Body of pancreas (tissue), 4 donors: ENCODE results near the gene PARP8. TPM values are rescaled to one million over a fixed set of nuclear protein-coding genes. Genes with fewer than 3 reads are reported as not detected.
"Not testable (repeated sequence)": the region's sequence is repeated elsewhere in the genome, so short reads cannot be mapped to it uniquely, and the experiment has no call there.

Experiments used
- ATAC-seq: fragments of 150-250 bp; one replicate; pipeline ENCODE4 v1.9.1; 2016
- DNase-seq, 4 donors: peaks; one replicate each; pipeline ENCODE4 v3.0.0-alpha.2; 2019
- H3K27ac ChIP-seq, 4 donors: fragments of 200-600 bp; sonication (generic); 1 replicate in 3 of 4; 2 replicates in 1 of 4; pipeline versions ENCODE4 v1.5.1 to v1.6.1; 2016 to 2019; ENCODE audit warnings: mild to moderate bottlenecking in 1 of 4, mixed read lengths in 1 of 4, moderate library complexity in 1 of 4
- H3K27me3 ChIP-seq, 2 donors: fragments of 200-600 bp; sonication (generic); one replicate each; pipeline ENCODE4 v1.6.0; 2016; ENCODE audit warnings: mild to moderate bottlenecking in 1 of 2
- H3K36me3 ChIP-seq, 2 donors: fragments of 200-600 bp; sonication (generic); replicated peaks in 1 of 2; 2 replicates each; pipeline ENCODE4 v1.5.1; 2016; ENCODE audit warnings: low read depth in 2 of 2; ENCODE audit not compliant: insufficient read depth in 1 of 2
- H3K4me1 ChIP-seq: fragments of 200-600 bp; sonication (generic); one replicate; pipeline ENCODE4 v1.6.0; 2016
- H3K4me3 ChIP-seq, 2 donors: fragments of 200-600 bp; sonication (generic); 1 replicate in 1 of 2; 2 replicates in 1 of 2; pipeline ENCODE4 v1.5.1; 2016 to 2019
- H3K9me3 ChIP-seq, 3 donors: fragments of 200-600 bp; sonication (generic); 1 replicate in 2 of 3; 2 replicates in 1 of 3; pipeline ENCODE4 v1.5.1; 2016
- CTCF ChIP-seq, 7 experiments: fragments of 450-650 bp in 4 of 7; fragments of 200-600 bp in 3 of 7; sonication (generic) in 3 of 7; IDR thresholded peaks; one replicate each; pipeline ENCODE4 v1.5.1; 2016 to 2019; ENCODE audit warnings: antibody characterized with exemption in 7 of 7
- POLR2A ChIP-seq, 3 donors: fragments of 450-650 bp; IDR thresholded peaks; one replicate each; pipeline ENCODE4 v1.6.1; 2016; ENCODE audit warnings: antibody characterized with exemption in 3 of 3, mild to moderate bottlenecking in 2 of 3
- WGBS, 2 donors: methylation state at CpG; one replicate each; pipeline ENCODE4 v1.1.5; 2017; 5-methylcytosine and 5-hydroxymethylcytosine counted together
- intact Hi-C: fragments of 100-400 bp; cut with DNase I; formaldehyde crosslinking; loops from one replicate; pipeline ENCODE4 v1.15.1; 2023
- total RNA-seq, 2 donors: library from RNA; depleted of rRNA; stranded (reverse); fragments of >200 nt; gene quantifications; one replicate each; pipeline ENCODE4 v1.1.0, GENCODE V29; 2016

Gene PARP8
- total RNA-seq, 2 donors from 2014 or later: 13.5 to 17.9 TPM

- Histone ChIP-seq H3K27me3 (no peaks in the 10 kb centered on the region), H3K36me3 (no peaks in the 10 kb centered on the region), H3K4me3 (no peak overlapping the region), H3K27ac (no peak overlapping the region), H3K9me3 (no peaks in the 10 kb centered on the region), H3K4me1 (no peaks in the 10 kb centered on the region)
- TF ChIP-seq POLR2A (IDR thresholded peaks at IDR 0.05) (no peak), CTCF (IDR thresholded peaks at IDR 0.05) (no peak)
- WGBS, 2 donors: 81 to 83% methylated on average over 5 of the region's 5 CpGs
- ATAC-seq (no peak), DNase-seq (no peak)
- intact Hi-C loops: no loop called here
These were observed 25.1 kb downstream of the PARP8 start for GRCh38 chr5:50691399-50692016.

- intact Hi-C loops: no loop called here
- TF ChIP-seq CTCF (IDR thresholded peaks at IDR 0.05) (no peak), POLR2A (IDR thresholded peaks at IDR 0.05) (no peak)
- no peaks in the 10 kb centered on the region for H3K27me3 ChIP-seq
- no peaks in the 10 kb centered on the region for H3K9me3 ChIP-seq
- H3K27ac ChIP-seq: no peak overlapping the region
- peak in 1 of 4 donors; percentile 10 for DNase-seq
- no peak overlapping the region for H3K4me3 ChIP-seq
- ATAC-seq: no peak
- H3K4me1 ChIP-seq: no peaks in the 10 kb centered on the region
- H3K36me3 ChIP-seq: no peaks in the 10 kb centered on the region
These were observed 27.7 kb downstream of the PARP8 start for GRCh38 chr5:50694027-50694590.

GRCh38 chr5:50694626-50695025, 28.2 kb downstream of the PARP8 start:
- intact Hi-C loops, H3K4me1 ChIP-seq, DNase-seq, H3K4me3 ChIP-seq, H3K27me3 ChIP-seq, H3K36me3 ChIP-seq, ATAC-seq, H3K9me3 ChIP-seq, H3K27ac ChIP-seq: not testable (repeated sequence)
- WGBS, 2 donors: 86% methylated on average over 4 of the region's 4 CpGs

GRCh38 chr5:50697739-50698138, 31.3 kb downstream of the PARP8 start:
- no peaks in the 10 kb centered on the region for H3K27me3 ChIP-seq
- DNase-seq (no peak), ATAC-seq (no peak)
- no peaks in the 10 kb centered on the region for H3K9me3 ChIP-seq
- 84 to 100% methylated on average over 1 of the region's 1 CpG for WGBS, 2 donors
- no peak for TF ChIP-seq CTCF (IDR thresholded peaks at IDR 0.05)
- TF ChIP-seq POLR2A (IDR thresholded peaks at IDR 0.05): no peak
- intact Hi-C loops: no loop called here
- no peak overlapping the region for H3K4me3 ChIP-seq
- no peaks in the 10 kb centered on the region for H3K36me3 ChIP-seq
- no peaks in the 10 kb centered on the region for H3K4me1 ChIP-seq
- no peak overlapping the region for H3K27ac ChIP-seq

GRCh38 chr5:50699737-50700136, 33.3 kb downstream of the PARP8 start:
- ATAC-seq (no peak), DNase-seq (no peak)
- TF ChIP-seq POLR2A (IDR thresholded peaks at IDR 0.05): no peak
- TF ChIP-seq CTCF (IDR thresholded peaks at IDR 0.05): no peak
- 92 to 100% methylated on average over 2 of the region's 2 CpGs for WGBS, 2 donors
- Histone ChIP-seq H3K4me1 (peaks cover 7% of the 10 kb centered on the region), H3K27ac (no peak overlapping the region), H3K36me3 (no peaks in the 10 kb centered on the region), H3K4me3 (no peak overlapping the region), H3K27me3 (no peaks in the 10 kb centered on the region), H3K9me3 (no peaks in the 10 kb centered on the region)
- intact Hi-C loops: no loop called here
